Measurements from ENCODE around the gene KRTAP5-3. TPM values are rescaled to one million over a fixed set of nuclear protein-coding genes. Genes with fewer than 3 reads are reported as not detected.

The KRTAP5-3 gene
- total and polyA plus RNA-seq, 2 of the 8 experiments (the other 6 are each of a cell fraction or from before 2014, with no cell fraction given): not detected

DNA sequence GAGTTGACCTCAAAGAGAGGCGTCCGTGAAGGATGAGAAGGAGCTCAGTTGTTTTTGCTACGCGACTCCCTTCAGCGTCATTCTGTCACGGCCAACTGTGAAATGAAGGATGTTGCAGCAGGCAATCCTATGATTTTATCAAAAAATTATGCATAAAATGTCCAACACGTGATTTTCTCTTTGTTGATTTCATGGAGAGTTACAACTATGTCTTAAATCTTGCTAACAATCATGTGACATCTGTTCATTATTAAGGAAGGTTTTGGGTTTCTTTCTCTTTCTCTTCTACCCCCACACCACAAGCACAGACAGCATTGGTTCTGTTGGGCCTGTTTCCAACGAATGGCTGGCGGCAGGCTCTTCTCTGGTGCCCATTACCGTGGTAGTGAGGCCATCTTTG lies 10.0 kb upstream of the KRTAP5-3 start:
- H3K27me3 ChIP-seq (replicated peaks in 1 of 4; ENCODE audit: control insufficient read depth in 3 of 4, extremely low read depth in 1 of 4, insufficient read depth in 3 of 4, low read length in 3 of 4): no peaks in the 10 kb centered on the region
- no peak overlapping the region for H2BK20ac ChIP-seq (ENCODE audit: low read length)
- H3K14ac ChIP-seq (ENCODE audit: insufficient read length): no peak overlapping the region
- no peak overlapping the region for H3K4me3 ChIP-seq (ENCODE audit: extremely low read depth in 1 of 4, insufficient read depth in 2 of 4, low read depth in 3 of 4, low read length in 4 of 4)
- H3K4me2 ChIP-seq (ENCODE audit: insufficient read depth in 1 of 2, low read depth in 2 of 2, low read length in 2 of 2): no peak overlapping the region
- H2BK12ac ChIP-seq (ENCODE audit: low read depth, low read length): no peak overlapping the region
- no peaks in the 10 kb centered on the region for H3K9me3 ChIP-seq (ENCODE audit: insufficient read depth in 2 of 2, low read depth in 1 of 2, low read length in 1 of 2)
- H3K4ac ChIP-seq (replicated peaks; ENCODE audit: insufficient read length, low read depth, low read length): no peak overlapping the region
- H3K18ac ChIP-seq (ENCODE audit: extremely low read depth, low read length): no peak overlapping the region
- no peaks in the 10 kb centered on the region for H3K79me2 ChIP-seq (ENCODE audit: control insufficient read depth in 1 of 2, insufficient read depth in 2 of 2, low read length in 2 of 2)
- DNase-seq (ENCODE audit: low read depth in 1 of 2, low spot score in 2 of 2) (no peak), FAIRE-seq (no peak)
- H4K8ac ChIP-seq (ENCODE audit: extremely low read depth, insufficient read depth, low read length): no peak overlapping the region
- no peaks in the 10 kb centered on the region for H3K79me1 ChIP-seq (ENCODE audit: low read depth, low read length)
- H2BK120ac ChIP-seq (replicated peaks; ENCODE audit: low read depth, low read length): no peak overlapping the region
- H3K23me2 ChIP-seq (ENCODE audit: low read depth, low read length): no peaks in the 10 kb centered on the region
- no peak overlapping the region for H2BK5ac ChIP-seq (ENCODE audit: low read depth, low read length)
- no peak overlapping the region for H4K5ac ChIP-seq (ENCODE audit: insufficient read length, low read depth, low read length)
- no peak overlapping the region for H3K27ac ChIP-seq (ENCODE audit: low read depth, low read length)
- no peaks in the 10 kb centered on the region for H4K20me1 ChIP-seq (replicated peaks in 1 of 2; ENCODE audit: control insufficient read depth in 1 of 2, insufficient read depth in 2 of 2, low read length in 2 of 2)
- no peaks in the 10 kb centered on the region for H3K4me1 ChIP-seq (replicated peaks in 1 of 4; ENCODE audit: control insufficient read depth in 3 of 4, insufficient read depth in 4 of 4, low read length in 3 of 4)
- H3K9ac ChIP-seq (replicated peaks in 1 of 4; ENCODE audit: extremely low read depth in 1 of 4, low read depth in 3 of 4, low read length in 3 of 4): no peak overlapping the region
- ChIA-PET CTCF (ENCODE audit: partially characterized antibody) (interaction anchor here (0.7 to 4.4 kb wide), 6 partner anchors 10 to 165 kb away, joined by 3 to 22 read pairs (median 8); no protein-coding TSS in a partner anchor), POLR2A (ENCODE audit: partially characterized antibody) (no interaction called here)
- no peak overlapping the region for H2BK15ac ChIP-seq (ENCODE audit: low read length)
- H2AFZ ChIP-seq (ENCODE audit: low read length): no peak overlapping the region
- H3K23ac ChIP-seq (ENCODE audit: insufficient read length): no peak overlapping the region
- no peak overlapping the region for H4K91ac ChIP-seq (replicated peaks; ENCODE audit: insufficient read length, low read length)
- H3K56ac ChIP-seq (replicated peaks; ENCODE audit: insufficient read length, low read depth, low read length): no peak overlapping the region
- WGBS, 2 experiments (ENCODE audit: extremely low coverage in 1 of 2, insufficient coverage in 1 of 2, insufficient read length in 1 of 2, insufficient replicate concordance in 2 of 2, low coverage in 1 of 2, low lambda C conversion rate in 2 of 2, missing lambda C conversion rate in 1 of 2): 93% methylated on average over 10 of the region's 10 CpGs; no CpG with 5 or more reads in 1 of the 2 experiments
- H2AK5ac ChIP-seq (ENCODE audit: low read depth, low read length): no peak overlapping the region
- H3K36me3 ChIP-seq (ENCODE audit: control insufficient read depth in 2 of 4, insufficient read depth in 4 of 4, low read length in 3 of 4): no peaks in the 10 kb centered on the region
- no peak for TF ChIP-seq CHD2 (IDR thresholded peaks at IDR 0.05; ENCODE audit: low read length)
- no peak for TF ChIP-seq TBP (IDR thresholded peaks at IDR 0.05; ENCODE audit: low read depth, low read length)
- no peak for TF ChIP-seq KDM1A (IDR thresholded peaks at IDR 0.05; ENCODE audit: borderline replicate concordance, low read length)
- TF ChIP-seq, protein P1, sequence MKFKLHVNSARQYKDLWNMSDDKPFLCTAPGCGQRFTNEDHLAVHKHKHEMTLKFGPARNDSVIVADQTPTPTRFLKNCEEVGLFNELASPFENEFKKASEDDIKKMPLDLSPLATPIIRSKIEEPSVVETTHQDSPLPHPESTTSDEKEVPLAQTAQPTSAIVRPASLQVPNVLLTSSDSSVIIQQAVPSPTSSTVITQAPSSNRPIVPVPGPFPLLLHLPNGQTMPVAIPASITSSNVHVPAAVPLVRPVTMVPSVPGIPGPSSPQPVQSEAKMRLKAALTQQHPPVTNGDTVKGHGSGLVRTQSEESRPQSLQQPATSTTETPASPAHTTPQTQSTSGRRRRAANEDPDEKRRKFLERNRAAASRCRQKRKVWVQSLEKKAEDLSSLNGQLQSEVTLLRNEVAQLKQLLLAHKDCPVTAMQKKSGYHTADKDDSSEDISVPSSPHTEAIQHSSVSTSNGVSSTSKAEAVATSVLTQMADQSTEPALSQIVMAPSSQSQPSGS (IDR thresholded peaks at IDR 0.05; ENCODE audit: low read length): no peak
- no peak for TF ChIP-seq POLR2A (IDR thresholded peaks at IDR 0.05; ENCODE audit: control extremely low read depth in 1 of 2, low read depth in 2 of 2, low read length in 2 of 2)

Measured in H1 (cell line).